GM21447 (cell line): ENCODE measurements around the gene ZNF407.

ENCODE experiments used
- ATAC-seq: cut with Tn5 transposase; IDR thresholded peaks from one replicate; pipeline ENCODE4 v1.9.1; 2021; ENCODE audit not compliant: unreplicated experiment

Gene ZNF407

GRCh38 chr18:75036917-75037688, 439.4 kb downstream of the ZNF407 start:
- ATAC-seq: no peak

GRCh38 chr18:75037689-75037955, 440.0 kb downstream of the ZNF407 start:
- ATAC-seq: no peak

GRCh38 chr18:75041586-75041985, 443.9 kb downstream of the ZNF407 start:
- ATAC-seq: no peak

- ATAC-seq: no peak
Observed at GRCh38 chr18:75043478-75043877, 445.8 kb downstream of the ZNF407 start.

- ATAC-seq: no peak
Observed at GRCh38 chr18:75044296-75044695, 446.6 kb downstream of the ZNF407 start.

GRCh38 chr18:75044791-75045190, 447.1 kb downstream of the ZNF407 start:
- ATAC-seq: no peak

GRCh38 chr18:75045272-75045671, 447.6 kb downstream of the ZNF407 start:
- no peak for ATAC-seq

- no peak for ATAC-seq
Observed at GRCh38 chr18:75047240-75047961, 449.7 kb downstream of the ZNF407 start.

- no peak for ATAC-seq
Observed at GRCh38 chr18:75048776-75049454, 451.2 kb downstream of the ZNF407 start.

GRCh38 chr18:75049455-75049789, 451.8 kb downstream of the ZNF407 start:
- no peak for ATAC-seq

GRCh38 chr18:75051757-75052156, 454.1 kb downstream of the ZNF407 start:
- no peak for ATAC-seq

- no peak for ATAC-seq
Observed at GRCh38 chr18:75052475-75052874, 454.8 kb downstream of the ZNF407 start.

- no peak for ATAC-seq
Observed at GRCh38 chr18:75053028-75053629, 455.5 kb downstream of the ZNF407 start.

- no peak for ATAC-seq
Observed at GRCh38 chr18:75054046-75054445, 456.4 kb downstream of the ZNF407 start.

GRCh38 chr18:75054611-75055010, 456.9 kb downstream of the ZNF407 start:
- no peak for ATAC-seq

GRCh38 chr18:75057169-75057960, 459.7 kb downstream of the ZNF407 start:
- ATAC-seq: no peak

GRCh38 chr18:75060185-75060584, 462.5 kb downstream of the ZNF407 start:
- ATAC-seq: no peak

- ATAC-seq: no peak
Observed at GRCh38 chr18:75062297-75062886, 464.7 kb downstream of the ZNF407 start.

- no peak for ATAC-seq
Observed at GRCh38 chr18:75063196-75063595, 465.5 kb downstream of the ZNF407 start.

GRCh38 chr18:75063615-75064512, 466.2 kb downstream of the ZNF407 start:
- no peak for ATAC-seq
